NCI-H1048 (cell line): ENCODE data around the gene MYO18B.

Experiments
- DNase-seq: peaks from one replicate; lab custom pipeline; 2025; lab: John Stamatoyannopoulos, UW

The MYO18B gene

GRCh38 chr22:26053737-26054316 is 311.8 kb downstream of the MYO18B start:
- DNase-seq = no peak

GRCh38 chr22:26054841-26055605 is 313.0 kb downstream of the MYO18B start:
- DNase-seq = no peak

- DNase-seq = no peak
These were observed 313.7 kb downstream of the MYO18B start for GRCh38 chr22:26055693-26056092.

GRCh38 chr22:26056455-26057200 is 314.6 kb downstream of the MYO18B start:
- DNase-seq = no peak

- DNase-seq = no peak
These were observed 315.7 kb downstream of the MYO18B start for GRCh38 chr22:26057731-26058130.

- DNase-seq = no peak
These were observed 322.1 kb downstream of the MYO18B start for GRCh38 chr22:26064048-26064447.

- no peak for DNase-seq
These were observed 323.9 kb downstream of the MYO18B start for GRCh38 chr22:26065847-26066246.

- DNase-seq = no peak
These were observed 324.5 kb downstream of the MYO18B start for GRCh38 chr22:26066534-26066933.

GRCh38 chr22:26068571-26068970 is 326.6 kb downstream of the MYO18B start:
- no peak for DNase-seq

- DNase-seq = no peak
These were observed 330.6 kb downstream of the MYO18B start for GRCh38 chr22:26072621-26073020.

GRCh38 chr22:26075251-26075650 is 333.3 kb downstream of the MYO18B start:
- no peak for DNase-seq

- DNase-seq = no peak
These were observed 337.0 kb downstream of the MYO18B start for GRCh38 chr22:26079009-26079408.
